SK-N-SH (cell line): ENCODE results near the gene DLX1.

Experiments used
- ELF1 ChIP-seq: IDR thresholded peaks from 2 replicates; pipeline ENCODE4 v1.4.0; 2012
- EP300 ChIP-seq, 2 experiments: IDR thresholded peaks; 2 replicates each; pipeline versions ENCODE4 v1.4.0 to v1.6.1; 2012; ENCODE audit warnings: borderline replicate concordance in 1 of 2, low read depth in 1 of 2, low read length in 1 of 2
- GABPA ChIP-seq: IDR thresholded peaks from 2 replicates; pipeline ENCODE4 v1.4.0; 2012; ENCODE audit warnings: low read depth, mild to moderate bottlenecking
- JUND ChIP-seq: IDR thresholded peaks from 2 replicates; pipeline ENCODE4 v1.4.0; 2012
- MXI1 ChIP-seq: IDR thresholded peaks from 2 replicates; pipeline ENCODE4 v1.6.1; 2012; ENCODE audit warnings: mild to moderate bottlenecking, low read depth, low read length, improper control_type of control experiment
- POLR2AphosphoS5 ChIP-seq: IDR thresholded peaks from 2 replicates; pipeline ENCODE4 v1.6.1; 2012; ENCODE audit warnings: low read depth, low read length
- RAD21 ChIP-seq: IDR thresholded peaks from 2 replicates; pipeline ENCODE4 v1.6.1; 2012; ENCODE audit warnings: mild to moderate bottlenecking, low read length
- RCOR1 ChIP-seq: fragments of 150-350 bp; IDR thresholded peaks from 2 replicates; pipeline ENCODE4 v1.6.1; 2017; ENCODE audit warnings: antibody characterized with exemption, low read length
- SIN3A ChIP-seq: IDR thresholded peaks from 2 replicates; pipeline ENCODE4 v1.6.1; 2012; ENCODE audit warnings: low read depth, mild to moderate bottlenecking, low read length, moderate library complexity, borderline replicate concordance
- TF ChIP-seq, protein P1 (sequence below): fragments of 200-600 bp; sonication (generic); IDR thresholded peaks from 2 replicates; pipeline ENCODE4 v1.6.1; 2017; ENCODE audit warnings: antibody characterized with exemption, mild to moderate bottlenecking, moderate library complexity
- TF ChIP-seq, protein P2 (sequence below): IDR thresholded peaks from 2 replicates; pipeline ENCODE4 v1.4.0; 2012; ENCODE audit warnings: low read depth
- TF ChIP-seq, protein P3 (sequence below): IDR thresholded peaks from 2 replicates; pipeline ENCODE4 v1.4.0; 2012; ENCODE audit warnings: low read depth, borderline replicate concordance

DNA sequence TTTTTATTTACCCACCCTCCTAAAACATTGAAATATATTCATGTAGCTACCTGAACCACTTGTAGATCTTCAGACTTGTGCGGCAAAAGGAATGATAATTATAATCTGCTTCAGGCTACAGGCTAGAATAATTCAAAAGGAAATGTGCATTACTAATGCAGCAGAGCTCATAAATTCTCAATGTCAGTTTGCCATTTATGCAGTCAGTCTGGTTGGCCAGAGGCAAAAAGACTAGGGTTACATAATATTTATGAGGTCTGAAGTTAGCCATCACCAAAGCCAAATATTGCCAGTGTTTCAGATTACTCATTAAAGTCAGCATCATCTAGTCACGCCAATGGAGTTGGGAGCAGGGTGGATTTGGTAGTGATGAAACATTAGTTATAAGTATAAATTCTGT is 46.7 kb upstream of the DLX1 start:
- TF ChIP-seq, protein P1, sequence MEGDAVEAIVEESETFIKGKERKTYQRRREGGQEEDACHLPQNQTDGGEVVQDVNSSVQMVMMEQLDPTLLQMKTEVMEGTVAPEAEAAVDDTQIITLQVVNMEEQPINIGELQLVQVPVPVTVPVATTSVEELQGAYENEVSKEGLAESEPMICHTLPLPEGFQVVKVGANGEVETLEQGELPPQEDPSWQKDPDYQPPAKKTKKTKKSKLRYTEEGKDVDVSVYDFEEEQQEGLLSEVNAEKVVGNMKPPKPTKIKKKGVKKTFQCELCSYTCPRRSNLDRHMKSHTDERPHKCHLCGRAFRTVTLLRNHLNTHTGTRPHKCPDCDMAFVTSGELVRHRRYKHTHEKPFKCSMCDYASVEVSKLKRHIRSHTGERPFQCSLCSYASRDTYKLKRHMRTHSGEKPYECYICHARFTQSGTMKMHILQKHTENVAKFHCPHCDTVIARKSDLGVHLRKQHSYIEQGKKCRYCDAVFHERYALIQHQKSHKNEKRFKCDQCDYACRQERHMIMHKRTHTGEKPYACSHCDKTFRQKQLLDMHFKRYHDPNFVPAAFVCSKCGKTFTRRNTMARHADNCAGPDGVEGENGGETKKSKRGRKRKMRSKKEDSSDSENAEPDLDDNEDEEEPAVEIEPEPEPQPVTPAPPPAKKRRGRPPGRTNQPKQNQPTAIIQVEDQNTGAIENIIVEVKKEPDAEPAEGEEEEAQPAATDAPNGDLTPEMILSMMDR: no peak
- TF ChIP-seq RAD21 (no peak), SIN3A (no peak), RCOR1 (no peak), POLR2AphosphoS5 (no peak), EP300 (IDR thresholded peaks at IDR 0.05; ENCODE audit: borderline replicate concordance in 1 of 2, low read depth in 1 of 2, low read length in 1 of 2) (no peak), JUND (no peak), ELF1 (no peak), MXI1 (no peak), GABPA (no peak)
- TF ChIP-seq, protein P2, sequence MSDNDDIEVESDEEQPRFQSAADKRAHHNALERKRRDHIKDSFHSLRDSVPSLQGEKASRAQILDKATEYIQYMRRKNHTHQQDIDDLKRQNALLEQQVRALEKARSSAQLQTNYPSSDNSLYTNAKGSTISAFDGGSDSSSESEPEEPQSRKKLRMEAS: no peak
- TF ChIP-seq, protein P3, sequence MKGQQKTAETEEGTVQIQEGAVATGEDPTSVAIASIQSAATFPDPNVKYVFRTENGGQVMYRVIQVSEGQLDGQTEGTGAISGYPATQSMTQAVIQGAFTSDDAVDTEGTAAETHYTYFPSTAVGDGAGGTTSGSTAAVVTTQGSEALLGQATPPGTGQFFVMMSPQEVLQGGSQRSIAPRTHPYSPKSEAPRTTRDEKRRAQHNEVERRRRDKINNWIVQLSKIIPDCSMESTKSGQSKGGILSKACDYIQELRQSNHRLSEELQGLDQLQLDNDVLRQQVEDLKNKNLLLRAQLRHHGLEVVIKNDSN: no peak
